Endothelial cell (in vitro differentiated cells): Measurements from ENCODE around the gene NLGN1. TPM values are rescaled to one million over a fixed set of nuclear protein-coding genes. Genes with fewer than 3 reads are reported as not detected.

Experiments
- DNase-seq: peaks from one replicate; pipeline ENCODE4 v3.0.0; 2021; ENCODE audit warnings: low spot score
- H3K27ac Mint-ChIP-seq: one replicate; pipeline ENCODE4 v1.8.0; 2021; ENCODE audit warnings: mixed read lengths, inconsistent platforms; ENCODE audit not compliant: unreplicated experiment
- H3K27me3 Mint-ChIP-seq: one replicate; pipeline ENCODE4 v1.8.0; 2021; ENCODE audit warnings: mild to moderate bottlenecking, moderate library complexity, mixed read lengths, inconsistent platforms; ENCODE audit not compliant: unreplicated experiment
- H3K36me3 Mint-ChIP-seq: one replicate; pipeline ENCODE4 v1.8.0; 2021; ENCODE audit warnings: mild to moderate bottlenecking, low read depth, mixed read lengths, inconsistent platforms; ENCODE audit not compliant: unreplicated experiment
- H3K4me1 Mint-ChIP-seq: one replicate; pipeline ENCODE4 v1.8.0; 2021; ENCODE audit warnings: mild to moderate bottlenecking, mixed read lengths, inconsistent platforms; ENCODE audit not compliant: unreplicated experiment
- H3K4me3 Mint-ChIP-seq: one replicate; pipeline ENCODE4 v1.8.0; 2021; ENCODE audit warnings: mild to moderate bottlenecking, mixed read lengths, inconsistent platforms; ENCODE audit not compliant: unreplicated experiment
- H3K9me3 Mint-ChIP-seq: one replicate; pipeline ENCODE4 v1.8.0; 2021; ENCODE audit warnings: mixed read lengths, inconsistent platforms; ENCODE audit not compliant: unreplicated experiment
- CTCF ChIP-seq: fragments of 200-600 bp; sonication (generic); IDR thresholded peaks from one replicate; pipeline ENCODE4 v1.5.0; 2021; ENCODE audit warnings: antibody characterized with exemption; ENCODE audit not compliant: unreplicated experiment
- total RNA-seq: library from RNA; stranded (reverse); fragmentation: NEBNext Ultra II Directional; extraction: Animal tissue kit (Norgen Biotek cat#: 25700); gene quantifications from one replicate; pipeline ENCODE4 v1.2.1, GENCODE V29; 2021; ENCODE audit not compliant: unreplicated experiment

NLGN1 gene
- total RNA-seq, 1 donor from 2014 or later: 27.6 TPM

- no peak for DNase-seq
- no peak for TF ChIP-seq CTCF
- Mint-ChIP-seq H3K4me1 (no peaks in the 10 kb centered on the region), H3K36me3 (no peaks in the 10 kb centered on the region), H3K4me3 (no peak overlapping the region), H3K27ac (no peak overlapping the region), H3K9me3 (no peaks in the 10 kb centered on the region), H3K27me3 (no peaks in the 10 kb centered on the region)
Measured at GRCh38 chr3:174242311-174243041, 844.9 kb downstream of the NLGN1 start.

- no peaks in the 10 kb centered on the region for H3K27me3 Mint-ChIP-seq
- no peaks in the 10 kb centered on the region for H3K4me1 Mint-ChIP-seq
- no peaks in the 10 kb centered on the region for H3K9me3 Mint-ChIP-seq
- no peak for TF ChIP-seq CTCF
- no peaks in the 10 kb centered on the region for H3K36me3 Mint-ChIP-seq
- no peak overlapping the region for H3K27ac Mint-ChIP-seq
- DNase-seq: no peak
- no peak overlapping the region for H3K4me3 Mint-ChIP-seq
Measured at GRCh38 chr3:174243171-174243570, 845.6 kb downstream of the NLGN1 start.

GRCh38 chr3:174247687-174248152, 850.2 kb downstream of the NLGN1 start:
- H3K27me3 Mint-ChIP-seq: no peaks in the 10 kb centered on the region
- H3K9me3 Mint-ChIP-seq: no peaks in the 10 kb centered on the region
- H3K36me3 Mint-ChIP-seq: no peaks in the 10 kb centered on the region
- no peak for TF ChIP-seq CTCF
- no peak for DNase-seq
- peaks cover 4% of the 10 kb centered on the region for H3K4me1 Mint-ChIP-seq
- H3K27ac Mint-ChIP-seq: no peak overlapping the region
- no peak overlapping the region for H3K4me3 Mint-ChIP-seq

- Mint-ChIP-seq H3K27ac (no peak overlapping the region), H3K27me3 (no peaks in the 10 kb centered on the region), H3K4me3 (no peak overlapping the region), H3K4me1 (peaks cover 4% of the 10 kb centered on the region), H3K9me3 (no peaks in the 10 kb centered on the region), H3K36me3 (no peaks in the 10 kb centered on the region)
- TF ChIP-seq CTCF: no peak
- no peak for DNase-seq
Measured at GRCh38 chr3:174251681-174252080, 854.1 kb downstream of the NLGN1 start.

GRCh38 chr3:174253196-174253823, 855.8 kb downstream of the NLGN1 start:
- H3K27me3 Mint-ChIP-seq: no peaks in the 10 kb centered on the region
- TF ChIP-seq CTCF: no peak
- no peak overlapping the region for H3K27ac Mint-ChIP-seq
- H3K4me1 Mint-ChIP-seq: peaks cover 4% of the 10 kb centered on the region
- no peaks in the 10 kb centered on the region for H3K9me3 Mint-ChIP-seq
- no peaks in the 10 kb centered on the region for H3K36me3 Mint-ChIP-seq
- H3K4me3 Mint-ChIP-seq: no peak overlapping the region
- DNase-seq: no peak
